NCI-H2081 (cell line): ENCODE results near the gene SIK3.

Experiments
- DNase-seq, 2 experiments: peaks; one replicate each; lab custom pipeline; 2025; lab: John Stamatoyannopoulos, UW

SIK3 gene

DNA sequence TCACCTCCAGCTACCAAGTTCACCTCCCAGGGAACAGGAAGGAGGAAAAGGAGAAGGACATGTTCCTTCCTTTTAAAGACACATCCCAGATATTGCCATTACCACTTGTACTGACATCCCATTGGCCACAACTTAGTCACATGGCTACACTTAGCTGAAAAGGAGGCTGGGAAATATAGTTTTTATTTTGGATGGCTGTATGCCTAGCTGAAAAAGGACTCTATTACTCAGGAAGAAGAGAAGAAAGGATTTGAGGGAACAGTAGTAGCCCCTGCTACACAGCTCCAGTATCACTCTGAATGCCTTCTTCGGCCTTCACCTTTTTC is 304.5 kb downstream of the SIK3 start:
- DNase-seq: no peak
